HG03558 (cell line): Measurements from ENCODE around the gene ADAD1.

ENCODE experiments used
- ATAC-seq: cut with Tn5 transposase; IDR thresholded peaks from one replicate; pipeline ENCODE4 v1.9.1; 2021; ENCODE audit warnings: moderate number of reproducible peaks; ENCODE audit not compliant: unreplicated experiment; ENCODE audit errors: extremely low read depth

ADAD1 gene

DNA sequence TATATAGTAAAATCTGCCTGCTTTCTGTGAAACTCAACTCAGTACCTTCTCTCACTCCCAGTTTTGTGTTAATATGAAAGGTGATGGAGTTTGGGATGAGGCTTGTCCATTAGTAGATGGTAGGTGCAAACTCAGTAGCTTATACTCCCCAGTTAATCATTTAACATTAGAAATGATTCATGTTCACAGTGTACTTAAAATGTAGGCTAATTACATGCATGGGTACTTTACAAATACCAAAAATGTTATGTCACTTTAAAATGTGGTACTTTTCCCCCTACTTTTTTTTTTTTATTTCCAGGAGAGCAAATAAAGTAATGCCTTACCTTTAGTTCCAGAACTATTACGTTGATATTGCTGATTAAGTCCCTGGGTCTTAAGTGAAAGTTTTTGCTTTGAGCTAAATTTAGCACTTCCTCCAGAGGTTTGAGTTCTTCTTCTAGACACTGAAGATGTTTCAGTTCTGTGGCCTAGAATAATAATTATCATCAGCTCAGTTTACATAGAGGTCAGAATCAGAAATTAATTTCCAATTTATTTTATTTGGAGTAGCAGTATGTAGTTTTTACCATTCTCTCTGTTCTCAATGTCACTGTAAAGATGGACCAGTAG is 74.7 kb downstream of the ADAD1 start:
- ATAC-seq, result no peak

GRCh38 chr4:122456231-122457116 is 77.7 kb downstream of the ADAD1 start, which contains the start of gene IL2:
Gene IL2 (minus strand): TSS chr4:122456725. CDS start chr4:122456440, 285 bp downstream.
- no peak for ATAC-seq

DNA sequence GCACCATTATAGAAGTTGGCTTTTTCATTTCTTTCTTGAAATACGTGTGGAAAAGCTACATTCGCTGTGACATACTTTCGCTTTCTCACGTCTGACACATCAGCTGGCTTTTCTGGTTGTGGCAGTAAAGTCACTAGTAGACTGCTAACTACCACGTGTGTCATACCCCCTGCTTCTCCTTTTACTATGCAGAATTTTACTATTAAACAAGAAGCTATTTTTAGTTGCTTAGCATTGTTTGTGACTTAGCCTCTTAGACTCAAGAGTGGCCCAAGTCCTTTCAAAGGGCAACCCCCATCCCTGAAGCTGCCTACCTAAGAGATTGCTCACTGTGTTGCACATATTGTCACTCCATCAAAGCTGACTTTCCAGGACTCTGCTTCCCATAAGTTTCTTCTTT is 79.8 kb downstream of the ADAD1 start:
- ATAC-seq, result peak; percentile 59

- no peak for ATAC-seq
Observed at GRCh38 chr4:122469457-122469856, 90.6 kb downstream of the ADAD1 start.

DNA sequence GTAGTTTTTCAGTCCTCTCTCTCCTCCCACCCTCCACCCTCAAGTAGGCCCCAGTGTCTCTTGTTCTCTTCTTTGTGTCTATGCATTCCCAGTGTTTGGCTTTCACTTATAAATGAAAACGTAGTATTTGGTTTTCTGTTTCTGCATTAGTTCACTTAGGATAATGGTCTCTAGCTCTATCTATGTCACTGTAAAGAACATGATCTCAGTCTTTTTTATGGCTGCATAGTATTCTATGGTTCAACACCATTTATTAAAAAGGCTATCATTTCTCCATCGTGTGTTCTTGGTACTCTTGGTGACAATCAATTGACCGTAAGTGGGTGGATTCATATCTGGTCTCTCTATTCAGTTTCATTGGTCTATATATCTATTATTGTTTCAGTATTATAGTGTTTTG is 96.4 kb downstream of the ADAD1 start:
- no peak for ATAC-seq

DNA sequence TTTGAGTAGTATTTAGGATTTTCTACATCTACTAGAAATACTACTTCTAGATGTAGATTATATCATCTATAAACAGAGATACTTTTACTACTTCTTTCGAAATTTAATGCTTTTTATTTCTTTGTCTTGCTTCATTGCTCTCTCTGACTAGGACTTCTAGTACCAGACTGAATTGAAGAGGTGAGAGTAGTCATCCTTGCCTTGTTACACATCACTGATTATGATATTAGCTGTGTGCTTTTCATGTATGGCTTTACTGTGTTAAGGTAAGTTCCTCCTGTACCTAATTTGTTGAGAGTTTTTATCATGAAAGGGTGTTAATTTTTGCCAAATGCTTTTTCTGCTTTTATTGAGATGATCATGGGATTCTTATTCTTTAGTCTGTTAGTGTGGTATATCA is 97.3 kb downstream of the ADAD1 start:
- ATAC-seq, result no peak

- no peak for ATAC-seq
Observed at GRCh38 chr4:122476745-122477144, 97.9 kb downstream of the ADAD1 start.
